Measurements from ENCODE around the gene C2orf76.

The C2orf76 gene

DNA sequence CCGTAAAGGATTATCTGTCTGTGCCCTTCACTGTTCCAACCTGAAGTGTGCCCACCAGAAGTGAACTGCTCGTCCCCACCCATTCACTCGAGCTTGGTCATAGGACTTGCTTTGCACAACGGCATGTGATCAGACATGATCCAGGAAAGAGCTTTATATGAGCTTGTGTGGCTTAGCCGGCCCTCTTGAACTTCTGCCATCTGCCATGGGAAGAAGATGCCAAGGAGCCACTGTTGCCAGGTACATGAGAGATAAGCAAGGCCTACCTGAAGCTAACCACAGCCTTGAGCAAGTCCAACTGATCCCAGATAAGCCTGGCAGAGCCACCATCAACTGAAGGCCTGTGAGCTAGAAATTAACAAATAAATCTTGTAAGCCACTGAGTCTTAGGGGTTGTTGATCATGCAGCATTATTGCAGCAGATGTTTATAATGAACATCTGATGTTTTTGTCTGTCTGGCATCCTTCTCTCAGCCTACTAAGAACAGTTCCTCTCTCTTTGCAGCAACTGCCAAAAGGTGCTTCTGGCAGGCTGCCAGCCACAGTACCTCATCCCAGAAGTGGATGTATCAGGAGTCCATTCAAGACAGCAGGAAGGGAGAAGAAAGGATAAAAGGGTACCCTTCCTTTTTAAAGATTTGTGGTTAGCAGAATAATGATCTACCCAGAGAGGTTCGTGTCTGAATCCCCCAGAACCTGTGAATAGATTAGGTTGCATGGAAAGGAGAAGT lies 16.9 kb upstream of the C2orf76 start:
- no peaks in the 10 kb centered on the region for H3K27me3 ChIP-seq (ENCODE audit: insufficient read depth, low read length)
- peaks cover 5% of the 10 kb centered on the region in 2 experiments for H3K4me1 ChIP-seq (ENCODE audit: control insufficient read depth in 1 of 2, insufficient read depth in 2 of 2, low read length in 2 of 2)
- H3K4ac ChIP-seq (ENCODE audit: low read depth, low read length) = no peak overlapping the region
- H2BK12ac ChIP-seq (ENCODE audit: low read length) = no peak overlapping the region
- no peak overlapping the region for H4K8ac ChIP-seq (ENCODE audit: low read depth, low read length)
- no peak overlapping the region for H3K27ac ChIP-seq (ENCODE audit: low read depth, low read length)
- H3K23ac ChIP-seq (ENCODE audit: low read length) = no peak overlapping the region
- H3K14ac ChIP-seq (ENCODE audit: low read length) = no peak overlapping the region
- H2BK5ac ChIP-seq (ENCODE audit: low read depth, low read length, poor library complexity) = no peak overlapping the region
- no peak overlapping the region for H3K18ac ChIP-seq (ENCODE audit: low read length)
- H3K4me3 ChIP-seq (ENCODE audit: low read depth, low read length) = no peak overlapping the region
- peaks cover 2% of the 10 kb centered on the region for H3K79me1 ChIP-seq (ENCODE audit: low read length)
- no peak overlapping the region for H2AK5ac ChIP-seq (ENCODE audit: low read length)
- DNase-seq = no peak
- no peak overlapping the region for H3K9ac ChIP-seq (ENCODE audit: low read length)
- H3K9me3 ChIP-seq (ENCODE audit: insufficient read depth, low read depth, low read length) = no peaks in the 10 kb centered on the region
- H4K91ac ChIP-seq (ENCODE audit: low read depth, low read length) = no peak overlapping the region
- no peak overlapping the region for H2AFZ ChIP-seq (ENCODE audit: insufficient read depth, low read length, poor library complexity)
- no peaks in the 10 kb centered on the region for H3K79me2 ChIP-seq (ENCODE audit: control insufficient read depth, insufficient read depth, low read length, poor library complexity)
- H4K12ac ChIP-seq (ENCODE audit: low read depth, low read length) = no peak overlapping the region
- H3K4me2 ChIP-seq (ENCODE audit: low read length) = no peak overlapping the region
- no peak overlapping the region for H2BK120ac ChIP-seq (ENCODE audit: insufficient read depth, low read length, poor library complexity)
- WGBS (ENCODE audit: extremely low coverage, insufficient coverage, insufficient read length) = no CpG with 5 or more reads among the region's 6 CpGs
- H3K36me3 ChIP-seq (ENCODE audit: control insufficient read depth in 1 of 2, insufficient read depth in 2 of 2, low read length in 2 of 2) = no peaks in the 10 kb centered on the region

GRCh38 chr2:119378566-119378965 lies 11.9 kb upstream of the C2orf76 start:
- H3K14ac ChIP-seq (ENCODE audit: low read length) = no peak overlapping the region
- H3K4me1 ChIP-seq (ENCODE audit: control insufficient read depth in 1 of 2, insufficient read depth in 2 of 2, low read length in 2 of 2) = peaks cover 5 to 11% of the 10 kb centered on the region in 2 experiments
- H2BK120ac ChIP-seq (ENCODE audit: insufficient read depth, low read length, poor library complexity) = no peak overlapping the region
- WGBS (ENCODE audit: extremely low coverage, insufficient coverage, insufficient read length) = no CpG with 5 or more reads among the region's 6 CpGs
- no peak overlapping the region for H3K4ac ChIP-seq (ENCODE audit: low read depth, low read length)
- H3K79me1 ChIP-seq (ENCODE audit: low read length) = no peaks in the 10 kb centered on the region
- peaks cover under 1% of the 10 kb centered on the region for H3K9me3 ChIP-seq (ENCODE audit: insufficient read depth, low read depth, low read length)
- no peak overlapping the region for H4K91ac ChIP-seq (ENCODE audit: low read depth, low read length)
- no peak overlapping the region for H3K18ac ChIP-seq (ENCODE audit: low read length)
- no peak for DNase-seq
- H2BK12ac ChIP-seq (ENCODE audit: low read length) = no peak overlapping the region
- H2BK5ac ChIP-seq (ENCODE audit: low read depth, low read length, poor library complexity) = no peak overlapping the region
- H3K4me3 ChIP-seq (ENCODE audit: low read depth, low read length) = no peak overlapping the region
- H3K79me2 ChIP-seq (ENCODE audit: control insufficient read depth, insufficient read depth, low read length, poor library complexity) = no peaks in the 10 kb centered on the region
- H4K12ac ChIP-seq (ENCODE audit: low read depth, low read length) = no peak overlapping the region
- no peak overlapping the region for H3K23ac ChIP-seq (ENCODE audit: low read length)
- H2AK5ac ChIP-seq (ENCODE audit: low read length) = no peak overlapping the region
- H3K27ac ChIP-seq (ENCODE audit: low read depth, low read length) = no peak overlapping the region
- H4K8ac ChIP-seq (ENCODE audit: low read depth, low read length) = no peak overlapping the region
- H3K9ac ChIP-seq (ENCODE audit: low read length) = no peak overlapping the region
- H3K4me2 ChIP-seq (ENCODE audit: low read length) = no peak overlapping the region
- no peaks in the 10 kb centered on the region for H3K27me3 ChIP-seq (ENCODE audit: insufficient read depth, low read length)
- H2AFZ ChIP-seq (ENCODE audit: insufficient read depth, low read length, poor library complexity) = no peak overlapping the region
- peaks cover 1 to 2% of the 10 kb centered on the region in 2 experiments for H3K36me3 ChIP-seq (ENCODE audit: control insufficient read depth in 1 of 2, insufficient read depth in 2 of 2, low read length in 2 of 2)

DNA sequence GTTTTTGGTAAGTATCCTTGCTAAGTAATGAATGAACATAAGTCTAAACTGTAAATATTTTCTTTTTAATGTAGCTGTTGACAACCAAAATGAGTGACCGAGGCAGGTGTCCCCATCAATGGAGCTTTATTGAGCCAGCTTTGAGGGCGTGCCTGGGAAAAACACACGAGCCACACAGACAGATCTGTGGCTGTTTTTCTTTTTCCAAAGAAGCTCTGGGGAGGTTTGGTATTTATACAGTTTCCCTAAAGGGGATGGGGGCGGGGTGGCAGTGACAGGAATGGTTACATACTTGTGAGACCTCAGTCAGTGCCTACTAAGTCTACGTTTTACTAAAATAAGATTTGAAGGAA lies 11.3 kb upstream of the C2orf76 start:
- no peak overlapping the region for H4K12ac ChIP-seq (ENCODE audit: low read depth, low read length)
- WGBS (ENCODE audit: extremely low coverage, insufficient coverage, insufficient read length) = no CpG with 5 or more reads among the region's 5 CpGs

DNA sequence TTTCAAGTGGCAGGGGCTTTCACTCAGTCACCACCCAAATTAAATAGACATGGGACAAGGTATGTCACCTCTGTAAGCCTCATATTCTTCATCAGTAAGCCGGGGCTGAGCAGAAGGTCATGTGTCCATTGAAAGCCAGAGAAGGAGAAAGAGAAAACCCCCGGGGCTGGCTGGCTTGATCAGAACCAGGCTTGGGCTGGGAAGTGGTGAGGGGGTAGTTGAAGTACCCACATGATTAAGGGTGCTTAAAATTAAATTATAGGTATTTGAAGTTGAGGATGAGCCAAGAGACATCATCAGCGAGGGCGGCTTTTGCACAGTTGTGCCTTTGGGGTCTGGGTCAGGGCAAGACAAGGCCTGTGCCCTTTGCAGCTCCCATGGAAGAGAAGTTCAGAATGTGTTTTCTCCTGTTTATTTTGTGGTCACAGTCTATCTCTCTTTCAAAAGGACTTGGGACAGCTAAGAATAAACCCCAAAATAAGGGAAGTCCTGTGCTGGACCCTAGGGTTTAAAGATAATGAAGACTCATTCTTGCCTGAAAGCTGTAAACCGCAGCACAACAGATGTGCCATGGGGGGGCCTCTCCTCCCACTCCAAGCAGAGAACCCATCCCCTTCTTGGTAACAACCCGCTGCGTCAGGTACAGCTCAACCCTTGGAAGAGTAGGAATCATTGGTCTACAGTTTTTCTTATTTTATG lies 10.8 kb upstream of the C2orf76 start:
- H2BK120ac ChIP-seq (ENCODE audit: insufficient read depth, low read length, poor library complexity) = no peak overlapping the region
- no peak overlapping the region for H3K4me3 ChIP-seq (ENCODE audit: low read depth, low read length)
- H3K18ac ChIP-seq (ENCODE audit: low read length) = no peak overlapping the region

More for the DNA sequence above, 11.3 kb upstream of the C2orf76 start:
- no peak overlapping the region for H3K14ac ChIP-seq (ENCODE audit: low read length)
- no peaks in the 10 kb centered on the region for H3K27me3 ChIP-seq (ENCODE audit: insufficient read depth, low read length)
- no peak overlapping the region for H4K8ac ChIP-seq (ENCODE audit: low read depth, low read length)
- H4K91ac ChIP-seq (ENCODE audit: low read depth, low read length) = no peak overlapping the region
- no peak overlapping the region for H2BK5ac ChIP-seq (ENCODE audit: low read depth, low read length, poor library complexity)
- H3K18ac ChIP-seq (ENCODE audit: low read length) = no peak overlapping the region
- H3K4me3 ChIP-seq (ENCODE audit: low read depth, low read length) = no peak overlapping the region
- no peak for DNase-seq
- H3K9ac ChIP-seq (ENCODE audit: low read length) = no peak overlapping the region
- H3K36me3 ChIP-seq (ENCODE audit: control insufficient read depth in 1 of 2, insufficient read depth in 2 of 2, low read length in 2 of 2) = peaks cover 7% of the 10 kb centered on the region in 2 experiments
- peaks cover 5 to 11% of the 10 kb centered on the region in 2 experiments for H3K4me1 ChIP-seq (ENCODE audit: control insufficient read depth in 1 of 2, insufficient read depth in 2 of 2, low read length in 2 of 2)
- no peak overlapping the region for H2AK5ac ChIP-seq (ENCODE audit: low read length)
- H3K4ac ChIP-seq (ENCODE audit: low read depth, low read length) = no peak overlapping the region
- H3K23ac ChIP-seq (ENCODE audit: low read length) = no peak overlapping the region
- peaks cover 6% of the 10 kb centered on the region for H3K9me3 ChIP-seq (ENCODE audit: insufficient read depth, low read depth, low read length)
- H3K79me2 ChIP-seq (ENCODE audit: control insufficient read depth, insufficient read depth, low read length, poor library complexity) = no peaks in the 10 kb centered on the region
- no peak overlapping the region for H3K4me2 ChIP-seq (ENCODE audit: low read length)
- no peak overlapping the region for H3K27ac ChIP-seq (ENCODE audit: low read depth, low read length)
- H2AFZ ChIP-seq (ENCODE audit: insufficient read depth, low read length, poor library complexity) = no peak overlapping the region
- H3K79me1 ChIP-seq (ENCODE audit: low read length) = no peaks in the 10 kb centered on the region
- no peak overlapping the region for H2BK120ac ChIP-seq (ENCODE audit: insufficient read depth, low read length, poor library complexity)
- no peak overlapping the region for H2BK12ac ChIP-seq (ENCODE audit: low read length)

More for the DNA sequence above, 10.8 kb upstream of the C2orf76 start:
- Histone ChIP-seq H2BK5ac (ENCODE audit: low read depth, low read length, poor library complexity) (no peak overlapping the region), H3K9me3 (ENCODE audit: insufficient read depth, low read depth, low read length) (peaks cover 9% of the 10 kb centered on the region), H2BK12ac (ENCODE audit: low read length) (no peak overlapping the region), H3K79me1 (ENCODE audit: low read length) (no peaks in the 10 kb centered on the region), H4K91ac (ENCODE audit: low read depth, low read length) (no peak overlapping the region), H4K12ac (ENCODE audit: low read depth, low read length) (no peak overlapping the region), H3K4ac (ENCODE audit: low read depth, low read length) (no peak overlapping the region), H3K4me1 (ENCODE audit: control insufficient read depth in 1 of 2, insufficient read depth in 2 of 2, low read length in 2 of 2) (peaks cover 5 to 11% of the 10 kb centered on the region in 2 experiments), H3K9ac (ENCODE audit: low read length) (no peak overlapping the region), H3K4me2 (ENCODE audit: low read length) (no peak overlapping the region), H4K8ac (ENCODE audit: low read depth, low read length) (no peak overlapping the region), H3K79me2 (ENCODE audit: control insufficient read depth, insufficient read depth, low read length, poor library complexity) (no peaks in the 10 kb centered on the region), H3K23ac (ENCODE audit: low read length) (no peak overlapping the region), H3K27ac (ENCODE audit: low read depth, low read length) (no peak overlapping the region), H2AFZ (ENCODE audit: insufficient read depth, low read length, poor library complexity) (no peak overlapping the region), H2AK5ac (ENCODE audit: low read length) (no peak overlapping the region), H3K36me3 (ENCODE audit: control insufficient read depth in 1 of 2, insufficient read depth in 2 of 2, low read length in 2 of 2) (peaks cover 13% of the 10 kb centered on the region in 2 experiments), H3K27me3 (ENCODE audit: insufficient read depth, low read length) (no peaks in the 10 kb centered on the region), H3K14ac (ENCODE audit: low read length) (no peak overlapping the region)
- no peak for DNase-seq
- no CpG with 5 or more reads among the region's 7 CpGs for WGBS (ENCODE audit: extremely low coverage, insufficient coverage, insufficient read length)
